DMS153 treated with DMSO at 0.1 percent for 48 hours (cell line): ENCODE data around the gene WDR1.
A peak's percentile ranks its signal among the peaks of the same experiment; 100 is the strongest.

Source experiments
- DNase-seq: peaks from one replicate; lab custom pipeline; 2025; ENCODE audit not compliant: unreplicated experiment; lab: John Stamatoyannopoulos, UW

WDR1 gene, protein sequence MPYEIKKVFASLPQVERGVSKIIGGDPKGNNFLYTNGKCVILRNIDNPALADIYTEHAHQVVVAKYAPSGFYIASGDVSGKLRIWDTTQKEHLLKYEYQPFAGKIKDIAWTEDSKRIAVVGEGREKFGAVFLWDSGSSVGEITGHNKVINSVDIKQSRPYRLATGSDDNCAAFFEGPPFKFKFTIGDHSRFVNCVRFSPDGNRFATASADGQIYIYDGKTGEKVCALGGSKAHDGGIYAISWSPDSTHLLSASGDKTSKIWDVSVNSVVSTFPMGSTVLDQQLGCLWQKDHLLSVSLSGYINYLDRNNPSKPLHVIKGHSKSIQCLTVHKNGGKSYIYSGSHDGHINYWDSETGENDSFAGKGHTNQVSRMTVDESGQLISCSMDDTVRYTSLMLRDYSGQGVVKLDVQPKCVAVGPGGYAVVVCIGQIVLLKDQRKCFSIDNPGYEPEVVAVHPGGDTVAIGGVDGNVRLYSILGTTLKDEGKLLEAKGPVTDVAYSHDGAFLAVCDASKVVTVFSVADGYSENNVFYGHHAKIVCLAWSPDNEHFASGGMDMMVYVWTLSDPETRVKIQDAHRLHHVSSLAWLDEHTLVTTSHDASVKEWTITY

DNA sequence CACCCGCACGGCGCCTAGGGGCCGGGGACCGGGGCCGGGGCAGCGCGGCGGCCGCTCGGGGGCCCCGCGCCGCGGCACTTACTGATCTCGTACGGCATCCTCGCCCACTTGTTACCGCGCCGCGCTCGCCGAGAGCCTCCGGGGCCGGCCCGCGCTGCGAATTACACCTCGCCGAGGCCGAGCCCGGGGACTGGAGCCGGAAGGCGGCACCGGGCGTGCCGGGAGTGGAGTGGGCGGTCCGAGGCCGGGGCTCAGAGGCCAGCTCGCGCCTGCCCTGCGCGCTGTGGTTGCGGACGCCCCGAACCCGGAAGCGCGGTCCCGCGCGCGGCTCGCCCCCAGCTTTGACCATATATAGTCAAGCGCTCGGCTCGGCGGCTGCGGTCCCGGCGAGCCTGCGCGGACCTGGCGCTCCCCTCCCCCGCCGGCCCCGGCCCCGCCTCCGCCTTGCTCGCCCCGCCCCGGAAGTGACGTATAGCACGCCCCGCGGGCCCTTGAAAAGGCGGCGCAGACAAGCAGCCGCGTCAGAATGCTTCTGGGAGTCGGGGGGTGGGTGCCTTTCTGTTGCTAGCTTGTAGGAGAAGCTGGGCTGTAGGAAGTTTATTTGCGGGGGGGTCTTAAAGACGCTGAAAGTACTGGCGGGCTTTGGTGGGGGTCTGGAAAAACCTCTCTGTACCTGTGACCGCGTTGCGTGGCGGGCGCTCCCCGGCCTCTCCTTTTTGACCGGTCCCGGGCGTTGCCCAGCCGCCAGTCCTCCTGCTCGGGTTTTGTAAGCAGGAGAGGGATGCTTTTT, at the start of gene WDR1:
Gene WDR1, minus strand, starts transcription at position 231 of the 790 bp plus-strand sequence. Its CDS starts 133 bp downstream, at position 98.
- peak; percentile 57 for DNase-seq

DNA sequence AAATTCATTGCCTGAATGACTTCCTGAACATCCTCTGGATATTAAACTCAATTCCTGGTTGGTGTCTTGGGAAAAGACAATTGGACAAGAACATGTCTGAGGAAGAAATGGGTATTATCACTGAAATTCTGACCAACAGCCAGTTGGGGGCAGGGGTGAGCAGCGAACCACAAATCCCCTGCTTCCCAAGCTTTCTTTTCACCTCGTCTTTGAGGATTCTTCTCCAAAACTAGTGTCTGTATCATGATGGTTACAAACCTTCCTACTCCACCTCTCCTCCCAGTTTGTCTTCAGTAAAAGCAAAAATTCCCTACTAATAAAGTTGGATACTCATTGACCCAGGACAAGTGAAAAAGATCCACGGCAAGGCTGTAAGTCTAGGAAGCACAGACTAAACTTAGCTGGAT, 48.3 kb upstream of the WDR1 start:
- DNase-seq = no peak

DNA sequence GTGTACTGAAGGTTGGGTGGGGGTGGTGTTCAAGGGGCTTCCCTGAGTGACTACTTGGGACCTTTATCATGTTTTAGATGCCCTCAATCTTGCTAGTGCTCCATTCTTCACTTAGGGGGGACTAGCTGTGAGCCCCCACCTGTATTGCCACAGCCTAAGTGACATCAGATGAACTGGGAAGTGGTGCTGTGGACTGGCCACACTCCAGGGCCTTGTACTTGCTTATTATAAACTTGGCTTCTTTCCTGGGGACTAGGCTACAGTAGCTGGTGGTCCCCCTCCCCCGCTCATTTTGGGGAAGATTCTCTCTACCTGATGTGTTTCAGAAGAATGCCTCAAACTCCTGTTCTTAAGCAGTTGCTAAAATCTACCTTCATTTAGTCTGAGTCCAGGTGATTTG, 46.7 kb upstream of the WDR1 start:
- no peak for DNase-seq

DNA sequence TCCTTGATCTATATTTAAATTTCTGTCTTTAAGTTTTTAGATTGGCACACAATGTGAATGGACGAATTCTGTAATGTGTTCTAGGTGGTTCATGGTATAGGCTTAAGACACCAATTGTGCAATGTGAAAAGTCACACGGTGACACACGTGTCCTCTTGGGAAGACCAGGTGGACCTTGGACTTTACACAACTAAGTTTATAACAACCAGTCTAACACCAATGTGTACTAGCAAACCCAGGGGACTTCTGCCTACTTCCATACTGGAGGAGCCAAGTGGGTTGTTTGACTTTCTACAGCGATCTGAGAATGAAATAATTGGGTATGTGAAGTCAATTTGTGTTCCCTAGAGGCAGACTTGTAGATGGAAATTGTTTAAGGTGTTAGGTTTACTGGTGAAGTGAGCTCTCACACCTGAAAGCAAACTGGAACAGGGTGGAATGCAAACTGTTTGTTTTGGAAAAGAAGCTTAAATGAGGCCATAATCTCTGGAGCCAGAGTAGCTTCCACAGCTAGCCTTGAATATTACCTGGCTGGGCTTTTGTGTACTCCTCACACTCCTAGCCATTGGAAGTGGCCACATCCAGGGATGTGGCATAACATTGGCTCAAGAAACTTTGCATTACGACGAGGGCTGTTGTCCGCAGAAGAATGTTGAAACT, 45.9 kb upstream of the WDR1 start:
- no peak for DNase-seq

DNA sequence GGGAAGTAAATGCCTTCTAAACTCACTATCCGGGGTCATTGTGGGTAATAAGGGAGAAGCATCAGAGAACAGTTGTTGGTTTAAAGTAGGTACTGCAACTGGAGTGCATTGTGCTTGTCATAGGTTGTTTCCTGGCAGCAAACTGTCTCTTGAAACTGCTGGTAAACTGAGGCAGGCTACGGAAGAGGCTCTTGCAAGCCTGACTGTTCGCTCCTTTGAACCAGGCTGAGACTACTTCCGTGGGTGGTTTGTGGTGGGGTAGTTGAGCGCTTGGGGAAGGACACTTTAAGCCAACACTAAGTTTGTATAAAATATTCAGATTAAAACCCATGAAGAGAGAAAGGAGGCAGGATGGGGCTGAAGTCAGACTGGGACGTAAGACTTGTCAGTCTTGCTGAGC, 45.2 kb upstream of the WDR1 start:
- no peak for DNase-seq

DNA sequence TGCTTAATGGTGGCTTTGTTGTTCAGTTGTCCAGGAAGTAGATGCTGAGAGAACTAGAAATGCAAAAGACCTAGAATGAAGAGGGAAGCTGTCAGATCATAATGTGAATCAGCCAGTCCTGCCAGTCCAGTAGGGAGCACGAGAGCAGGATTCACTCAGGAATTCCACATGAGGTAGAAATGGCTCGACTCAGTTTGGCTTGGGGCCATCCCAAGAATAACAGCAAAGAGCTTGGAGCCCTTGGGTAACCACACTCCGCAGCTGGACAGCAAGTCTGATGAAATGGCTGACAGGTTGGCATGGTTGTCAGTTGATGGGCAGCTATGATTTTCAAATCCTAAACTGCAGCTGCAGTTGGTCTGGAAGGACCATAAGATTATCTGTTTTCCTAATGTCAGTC, 44.5 kb upstream of the WDR1 start:
- no peak for DNase-seq

DNA sequence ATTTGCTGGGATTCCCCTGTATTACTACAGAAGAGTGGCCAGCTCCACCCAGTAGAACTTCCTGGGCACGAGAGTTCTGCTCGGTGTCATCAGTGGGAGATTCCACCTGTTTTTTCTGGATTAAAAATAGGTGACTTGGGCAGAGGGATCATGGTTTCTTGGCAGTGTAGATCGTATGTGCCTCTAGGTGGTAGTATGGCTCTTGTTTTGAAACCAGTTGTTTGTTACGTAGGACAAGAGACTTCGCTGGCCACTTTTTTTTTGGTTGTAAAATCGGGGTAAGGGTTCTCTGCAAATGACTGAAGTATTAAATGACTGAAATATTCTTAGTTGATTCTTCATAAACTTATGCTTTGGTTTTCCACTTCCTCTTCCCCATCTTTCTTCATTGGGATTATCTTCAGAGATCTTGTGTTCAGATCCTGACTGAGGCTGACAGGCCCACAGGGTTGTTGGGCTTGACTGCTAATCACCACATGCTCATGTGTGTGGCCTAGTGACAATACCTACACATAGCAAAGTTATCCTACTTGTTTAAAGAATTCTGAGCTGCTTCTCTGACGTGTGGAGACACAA, 43.8 kb upstream of the WDR1 start:
- no peak for DNase-seq

DNA sequence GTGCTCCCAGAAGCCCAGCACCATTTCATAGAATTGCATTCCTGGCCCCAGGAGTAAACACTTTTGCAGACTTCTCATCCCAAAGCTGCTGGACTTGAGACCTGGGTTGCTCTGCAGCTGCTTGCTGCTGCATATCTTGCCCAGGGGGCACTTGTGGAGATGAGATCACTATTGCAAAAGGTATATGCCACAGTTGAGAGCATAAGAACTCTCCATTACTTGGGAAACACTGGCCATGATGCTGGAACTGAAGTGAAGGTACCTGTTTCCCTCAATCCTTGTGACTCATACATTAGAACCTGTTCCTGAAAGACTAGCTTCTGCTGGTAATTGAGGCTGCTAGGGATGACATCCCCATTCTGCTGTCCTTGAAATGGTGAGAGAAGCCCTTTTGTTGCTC, 43.1 kb upstream of the WDR1 start:
- DNase-seq = no peak

DNA sequence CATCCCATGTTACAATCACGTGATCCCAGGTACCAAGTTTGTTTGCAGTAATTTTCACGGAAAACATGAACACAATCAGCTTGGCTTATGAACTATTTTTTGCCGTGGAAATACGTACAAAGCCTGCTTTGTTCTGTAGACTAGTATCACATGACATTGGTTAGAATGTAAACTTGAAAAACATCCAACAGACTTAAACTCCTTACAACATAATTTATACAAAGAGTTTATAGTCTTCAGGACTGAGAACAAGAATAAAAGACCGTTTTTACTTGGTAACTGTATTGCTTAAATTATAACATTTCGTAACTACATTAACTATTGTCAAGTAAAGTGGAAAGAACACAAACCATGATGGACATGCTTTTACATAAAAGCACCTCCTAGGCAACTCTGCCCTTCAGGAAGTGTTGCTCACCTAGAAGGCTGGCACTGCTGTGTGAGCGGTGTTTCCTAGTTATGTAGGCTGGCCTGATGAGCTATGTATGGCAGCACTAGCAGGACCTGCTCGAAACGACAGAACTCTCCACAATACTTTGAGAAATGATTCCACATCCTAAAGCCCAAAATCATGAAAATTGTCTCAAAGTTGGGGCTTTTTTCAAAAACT, 41.8 kb upstream of the WDR1 start:
- no peak for DNase-seq

DNA sequence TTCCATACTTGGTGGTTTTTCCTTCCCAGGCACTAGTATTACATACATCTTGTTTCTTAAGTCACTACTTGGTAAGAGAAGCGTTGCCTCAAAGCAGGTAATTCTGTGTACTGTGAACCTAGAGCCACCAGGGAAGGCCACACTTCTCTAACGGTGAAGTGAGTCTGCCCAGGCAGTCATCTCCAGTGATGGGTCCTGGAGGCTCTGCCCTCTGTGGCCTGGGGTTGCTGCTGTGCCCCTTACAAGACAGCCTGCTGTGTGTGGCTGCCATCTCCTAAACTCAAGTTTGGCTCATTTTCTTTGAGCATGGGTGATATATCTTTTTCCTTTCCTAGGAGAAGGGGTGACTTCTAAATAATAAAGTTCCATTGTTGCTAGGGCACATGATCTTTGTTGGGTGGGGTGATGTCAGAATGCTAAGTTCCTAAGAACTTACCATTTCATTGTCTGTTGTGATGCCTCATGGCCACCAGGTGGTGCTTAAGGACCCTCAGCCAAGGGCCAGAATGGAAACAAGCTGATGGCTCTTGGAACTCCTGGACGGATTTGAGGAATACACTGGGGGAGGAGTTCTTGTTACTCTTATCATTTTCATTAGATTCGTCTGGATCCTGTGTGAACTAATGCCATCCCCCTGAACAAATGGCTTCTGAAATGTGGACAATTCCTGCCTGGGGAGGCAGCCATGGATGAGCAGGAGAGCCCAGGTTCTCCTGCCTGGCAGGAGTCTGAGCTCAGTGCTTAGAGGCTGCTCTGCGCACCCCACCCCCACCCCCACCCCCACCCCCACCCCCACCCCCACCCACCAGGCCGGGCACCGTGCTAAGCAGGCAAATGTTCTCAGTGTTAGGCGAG, 41.1 kb upstream of the WDR1 start:
- peak; percentile 2 for DNase-seq

DNA sequence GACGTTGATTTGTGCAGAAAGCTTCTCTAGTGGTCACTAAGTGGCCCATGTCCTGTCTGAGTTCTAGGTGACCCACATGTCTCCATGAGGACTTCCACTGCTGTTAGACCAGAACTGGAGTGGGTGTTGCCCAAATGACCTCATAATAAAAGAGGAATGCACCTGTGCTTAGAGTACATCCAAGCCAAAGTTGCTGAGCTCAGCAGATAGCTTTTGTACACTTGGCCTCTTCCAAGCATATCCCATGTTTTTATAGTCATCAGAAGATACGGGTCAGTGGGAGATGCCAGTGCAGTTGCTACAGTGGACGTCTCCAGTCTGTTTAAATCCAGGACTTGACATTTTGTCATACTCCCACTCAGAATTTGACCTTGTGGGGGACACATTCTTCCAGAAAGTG, 37.6 kb upstream of the WDR1 start:
- no peak for DNase-seq

DNA sequence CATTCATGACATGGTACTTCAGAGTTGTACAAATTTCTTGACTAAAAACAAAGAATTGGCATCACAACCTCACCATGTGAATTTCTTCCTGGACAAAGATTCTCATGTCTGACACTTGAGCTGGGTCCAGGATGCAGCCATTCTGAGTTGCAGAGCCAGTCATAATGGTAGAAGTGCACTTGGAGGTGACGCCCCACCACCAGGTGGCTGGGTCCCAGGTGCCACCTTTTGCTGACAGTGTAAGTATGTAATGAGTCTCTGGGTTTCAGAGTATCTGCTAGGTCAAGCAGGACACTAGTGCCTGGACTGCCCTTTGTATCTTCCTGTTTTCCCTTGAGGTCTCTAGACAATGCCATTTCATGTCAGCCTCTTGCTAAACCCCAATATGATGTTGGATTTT, 36.6 kb upstream of the WDR1 start:
- no peak for DNase-seq

DNA sequence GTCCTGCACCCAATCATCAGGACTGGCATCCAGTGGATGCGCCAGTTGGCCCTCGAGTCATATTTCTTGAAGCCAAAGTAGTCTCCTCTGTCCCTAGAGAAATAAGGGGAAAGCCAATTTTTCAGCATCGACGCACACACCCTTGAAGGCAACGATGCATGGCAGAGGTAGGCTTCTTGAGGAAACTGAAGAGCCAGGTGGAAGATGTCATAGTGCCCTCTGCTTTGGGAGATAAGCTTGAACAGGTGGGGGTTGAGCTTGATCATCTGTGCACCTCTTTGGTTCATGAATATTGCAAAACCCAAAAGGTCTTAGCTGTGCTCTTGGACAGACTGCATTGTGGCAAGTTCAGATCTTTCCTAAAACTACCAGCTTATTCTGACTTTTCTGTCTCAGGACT, 34.6 kb upstream of the WDR1 start:
- DNase-seq = no peak

DNA sequence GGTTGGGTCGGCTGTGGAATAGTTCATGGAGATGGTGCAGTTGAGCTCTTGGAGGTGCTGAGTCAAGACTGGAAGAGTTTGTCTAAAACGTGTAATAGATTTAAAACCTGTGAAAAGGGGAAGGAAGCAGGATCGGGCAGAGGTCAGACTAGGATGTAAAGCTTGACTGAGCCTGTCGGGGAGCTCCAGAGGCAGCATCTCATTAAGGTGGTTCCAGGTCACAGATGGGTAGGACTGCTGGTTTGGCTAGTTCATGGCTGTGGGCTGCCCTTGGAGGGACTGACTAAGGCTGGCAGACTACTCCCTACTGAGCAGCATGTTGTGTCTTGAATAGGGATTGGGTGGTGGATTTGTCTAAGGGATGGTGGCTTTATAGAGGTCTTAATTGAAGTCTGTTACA, 28.4 kb upstream of the WDR1 start:
- no peak for DNase-seq

DNA sequence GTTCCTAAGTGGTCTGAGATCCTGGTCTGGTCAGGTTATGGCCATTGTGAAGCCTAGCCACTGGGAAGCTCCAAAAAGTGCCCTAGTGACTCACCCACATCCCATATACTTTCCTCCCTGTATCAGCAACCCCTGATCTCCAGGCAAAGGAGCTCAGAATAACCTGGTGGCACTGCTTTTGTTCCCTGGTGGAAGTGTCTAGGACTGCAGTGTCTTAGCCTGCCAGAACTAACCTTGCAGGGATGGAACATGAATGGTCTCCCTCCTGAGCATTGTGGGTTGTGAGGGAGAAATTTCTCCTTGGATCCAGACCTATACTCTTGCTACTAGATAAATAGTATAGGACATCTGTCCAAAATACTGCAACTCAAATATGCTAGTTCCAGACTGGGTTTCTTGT, 27.9 kb upstream of the WDR1 start:
- DNase-seq = no peak

DNA sequence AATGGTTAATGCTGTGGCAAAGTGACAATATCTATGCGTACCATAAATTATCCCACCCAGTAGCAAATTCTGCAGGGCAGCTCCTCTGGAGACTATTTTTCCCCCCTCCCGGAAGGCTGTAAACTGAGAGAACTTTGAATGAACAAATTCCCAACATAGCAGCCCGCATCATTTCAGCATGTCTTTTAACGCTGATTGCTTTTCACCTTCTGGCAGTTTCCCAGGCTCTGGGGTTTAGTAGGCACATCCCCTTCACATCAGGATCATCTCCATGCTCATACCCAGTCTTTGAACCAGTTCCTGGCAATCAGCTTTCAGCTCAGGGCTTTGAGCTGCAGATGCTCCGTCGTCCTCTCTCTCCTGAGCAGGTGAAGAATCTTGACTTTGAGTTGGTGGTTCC, 26.6 kb upstream of the WDR1 start:
- DNase-seq = no peak

DNA sequence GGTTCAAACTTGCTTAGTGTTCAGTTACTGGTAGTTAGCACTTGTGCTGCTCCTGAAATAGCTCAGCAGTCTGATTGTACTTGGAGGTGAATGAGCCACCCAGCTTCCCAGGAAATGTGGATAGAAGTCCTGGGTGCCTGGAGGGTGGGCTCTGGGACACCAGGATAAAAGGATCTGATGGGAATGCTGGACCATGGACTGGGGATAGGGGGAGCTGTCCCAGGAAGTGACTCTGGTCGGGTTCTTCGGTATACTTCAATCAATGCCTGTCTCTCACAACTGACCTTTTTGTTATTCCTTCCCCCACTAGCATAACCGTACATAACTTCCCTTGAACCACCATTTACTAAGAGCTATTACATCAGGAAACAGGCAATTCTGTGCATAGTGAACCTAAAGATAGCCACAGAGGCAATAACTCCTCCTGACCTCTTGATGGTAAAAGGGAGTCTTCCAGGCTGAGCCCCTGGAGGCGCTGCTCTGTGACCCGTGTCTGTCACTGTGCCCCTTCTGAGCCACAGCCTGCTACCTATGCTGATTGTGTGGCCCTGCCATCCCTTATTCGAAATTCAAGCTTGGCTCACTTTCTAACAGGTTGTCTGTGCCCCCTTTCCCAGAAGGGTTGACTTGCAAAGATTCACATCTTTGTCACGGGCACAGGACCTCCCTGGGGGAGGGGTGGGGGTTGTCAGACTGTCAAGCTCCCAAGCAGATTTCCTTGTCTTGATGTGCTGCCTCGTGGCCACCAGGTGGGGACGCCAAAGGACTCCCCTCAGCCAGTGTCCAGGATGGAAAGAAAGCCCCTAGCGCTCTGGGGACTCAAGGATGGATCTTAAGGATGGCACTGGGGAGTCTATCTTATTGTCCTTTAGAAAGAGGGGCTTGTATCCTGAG, 24.5 kb upstream of the WDR1 start:
- no peak for DNase-seq

DNA sequence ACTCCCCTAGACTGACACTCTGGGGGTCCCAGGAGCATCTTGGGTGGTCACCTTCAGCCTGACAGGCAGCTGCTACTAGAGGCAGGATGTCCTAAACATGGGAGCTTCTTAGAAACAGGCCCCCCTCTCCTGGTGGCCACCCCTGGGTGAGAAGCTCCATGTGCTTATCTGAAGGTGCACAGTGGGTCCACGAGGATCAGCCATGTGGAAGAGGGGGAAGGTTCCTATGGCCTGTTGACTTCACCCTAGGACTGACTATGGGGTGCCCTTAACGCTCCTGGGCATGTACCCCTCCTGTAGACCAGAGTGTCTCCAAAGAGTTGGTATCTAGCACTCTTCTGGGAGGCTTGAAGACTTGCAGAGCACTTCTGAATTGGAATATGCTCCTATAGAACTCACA, 22.9 kb upstream of the WDR1 start:
- no peak for DNase-seq

DNA sequence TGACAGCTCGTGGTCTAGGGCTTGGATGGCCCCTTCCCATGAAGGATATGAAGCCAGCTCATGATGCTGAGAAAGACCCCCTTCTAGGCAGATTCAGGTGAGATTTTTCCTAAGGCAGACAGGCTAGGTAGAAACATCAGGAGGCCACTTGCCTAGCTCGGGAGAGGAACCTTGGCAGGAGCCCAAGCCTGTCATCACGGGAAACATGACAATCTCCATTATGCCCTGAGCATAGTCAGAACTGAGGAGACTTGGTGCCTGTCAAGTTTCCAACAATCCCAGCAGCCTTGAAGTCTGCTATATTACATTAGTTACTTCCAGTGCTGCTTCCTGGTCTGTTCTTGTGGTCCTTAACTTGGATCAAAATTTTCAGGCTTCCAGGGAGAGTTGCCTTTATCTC, 18.7 kb upstream of the WDR1 start:
- DNase-seq = no peak
